Measurements from ENCODE around the gene CDYL2. TPM values are rescaled to one million over a fixed set of nuclear protein-coding genes. Genes with fewer than 3 reads are reported as not detected.

Gene CDYL2
- total and polyA plus RNA-seq, 4 donors = 0.84 to 4.1 (median 2.3) TPM

GRCh38 chr16:80852261-80852872 lies 48.0 kb upstream of the CDYL2 start:
- 95% methylated on average over 5 of the region's 5 CpGs for WGBS
- TF ChIP-seq SP1 (IDR thresholded peaks at IDR 0.05) = no peak
- TF ChIP-seq, protein P1, sequence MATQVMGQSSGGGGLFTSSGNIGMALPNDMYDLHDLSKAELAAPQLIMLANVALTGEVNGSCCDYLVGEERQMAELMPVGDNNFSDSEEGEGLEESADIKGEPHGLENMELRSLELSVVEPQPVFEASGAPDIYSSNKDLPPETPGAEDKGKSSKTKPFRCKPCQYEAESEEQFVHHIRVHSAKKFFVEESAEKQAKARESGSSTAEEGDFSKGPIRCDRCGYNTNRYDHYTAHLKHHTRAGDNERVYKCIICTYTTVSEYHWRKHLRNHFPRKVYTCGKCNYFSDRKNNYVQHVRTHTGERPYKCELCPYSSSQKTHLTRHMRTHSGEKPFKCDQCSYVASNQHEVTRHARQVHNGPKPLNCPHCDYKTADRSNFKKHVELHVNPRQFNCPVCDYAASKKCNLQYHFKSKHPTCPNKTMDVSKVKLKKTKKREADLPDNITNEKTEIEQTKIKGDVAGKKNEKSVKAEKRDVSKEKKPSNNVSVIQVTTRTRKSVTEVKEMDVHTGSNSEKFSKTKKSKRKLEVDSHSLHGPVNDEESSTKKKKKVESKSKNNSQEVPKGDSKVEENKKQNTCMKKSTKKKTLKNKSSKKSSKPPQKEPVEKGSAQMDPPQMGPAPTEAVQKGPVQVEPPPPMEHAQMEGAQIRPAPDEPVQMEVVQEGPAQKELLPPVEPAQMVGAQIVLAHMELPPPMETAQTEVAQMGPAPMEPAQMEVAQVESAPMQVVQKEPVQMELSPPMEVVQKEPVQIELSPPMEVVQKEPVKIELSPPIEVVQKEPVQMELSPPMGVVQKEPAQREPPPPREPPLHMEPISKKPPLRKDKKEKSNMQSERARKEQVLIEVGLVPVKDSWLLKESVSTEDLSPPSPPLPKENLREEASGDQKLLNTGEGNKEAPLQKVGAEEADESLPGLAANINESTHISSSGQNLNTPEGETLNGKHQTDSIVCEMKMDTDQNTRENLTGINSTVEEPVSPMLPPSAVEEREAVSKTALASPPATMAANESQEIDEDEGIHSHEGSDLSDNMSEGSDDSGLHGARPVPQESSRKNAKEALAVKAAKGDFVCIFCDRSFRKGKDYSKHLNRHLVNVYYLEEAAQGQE (IDR thresholded peaks at IDR 0.05) = no peak
- TF ChIP-seq EGR1 (IDR thresholded peaks at IDR 0.05; ENCODE audit: low read depth in 2 of 2) = no peak
- TF ChIP-seq GABPA (IDR thresholded peaks at IDR 0.05 in 1 of 2, conservative IDR thresholded peaks at IDR 0.05 in 1 of 2) = no peak
- no peak for TF ChIP-seq YY1 (IDR thresholded peaks at IDR 0.05)
- TF ChIP-seq TAF1 (conservative IDR thresholded peaks at IDR 0.05) = no peak
- TF ChIP-seq FOXA2 (IDR thresholded peaks at IDR 0.05) = no peak
- no peak for TF ChIP-seq HNF4G (IDR thresholded peaks at IDR 0.05)
- peak; percentile 50 to 73 for TF ChIP-seq RAD21 (IDR thresholded peaks at IDR 0.05)
- peak; percentile 35 for TF ChIP-seq CTCF (IDR thresholded peaks at IDR 0.05; ENCODE audit: low read depth, low read length, missing input control)
- H3K4me3 ChIP-seq (ENCODE audit: low read depth in 1 of 3, low read length in 3 of 3) = no peak overlapping the region
- no peak overlapping the region for H3K27ac ChIP-seq (ENCODE audit: low read depth in 1 of 2, low read length in 2 of 2)
- H3K27me3 ChIP-seq (ENCODE audit: control insufficient read depth in 4 of 4, insufficient read depth in 4 of 4, low read length in 3 of 4) = no peaks in the 10 kb centered on the region
- DNase-seq (ENCODE audit: low spot score) = no peak
- no peaks in the 10 kb centered on the region for H3K9me3 ChIP-seq (ENCODE audit: control insufficient read depth in 4 of 4, low read length in 3 of 4)
- H3K9ac ChIP-seq (ENCODE audit: low read depth in 1 of 2, low read length in 2 of 2) = no peak overlapping the region
- H3K36me3 ChIP-seq (ENCODE audit: control insufficient read depth in 4 of 4, insufficient read depth in 3 of 4, low read depth in 1 of 4, low read length in 3 of 4) = no peaks in the 10 kb centered on the region
- no peaks in the 10 kb centered on the region for H3K4me1 ChIP-seq (ENCODE audit: control insufficient read depth in 4 of 4, insufficient read depth in 4 of 4, low read length in 3 of 4)

GRCh38 chr16:80851831-80852230 lies 47.4 kb upstream of the CDYL2 start:
- TF ChIP-seq, protein P1 (IDR thresholded peaks at IDR 0.05) = no peak
- no peak for TF ChIP-seq RAD21 (IDR thresholded peaks at IDR 0.05)
- TF ChIP-seq FOXA2 (IDR thresholded peaks at IDR 0.05) = no peak
- TF ChIP-seq, protein P2, sequence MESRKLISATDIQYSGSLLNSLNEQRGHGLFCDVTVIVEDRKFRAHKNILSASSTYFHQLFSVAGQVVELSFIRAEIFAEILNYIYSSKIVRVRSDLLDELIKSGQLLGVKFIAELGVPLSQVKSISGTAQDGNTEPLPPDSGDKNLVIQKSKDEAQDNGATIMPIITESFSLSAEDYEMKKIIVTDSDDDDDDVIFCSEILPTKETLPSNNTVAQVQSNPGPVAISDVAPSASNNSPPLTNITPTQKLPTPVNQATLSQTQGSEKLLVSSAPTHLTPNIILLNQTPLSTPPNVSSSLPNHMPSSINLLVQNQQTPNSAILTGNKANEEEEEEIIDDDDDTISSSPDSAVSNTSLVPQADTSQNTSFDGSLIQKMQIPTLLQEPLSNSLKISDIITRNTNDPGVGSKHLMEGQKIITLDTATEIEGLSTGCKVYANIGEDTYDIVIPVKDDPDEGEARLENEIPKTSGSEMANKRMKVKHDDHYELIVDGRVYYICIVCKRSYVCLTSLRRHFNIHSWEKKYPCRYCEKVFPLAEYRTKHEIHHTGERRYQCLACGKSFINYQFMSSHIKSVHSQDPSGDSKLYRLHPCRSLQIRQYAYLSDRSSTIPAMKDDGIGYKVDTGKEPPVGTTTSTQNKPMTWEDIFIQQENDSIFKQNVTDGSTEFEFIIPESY (IDR thresholded peaks at IDR 0.05) = no peak
- no peak for TF ChIP-seq GABPA (IDR thresholded peaks at IDR 0.05 in 1 of 2, conservative IDR thresholded peaks at IDR 0.05 in 1 of 2)
- H3K9ac ChIP-seq (ENCODE audit: low read depth in 1 of 2, low read length in 2 of 2) = no peak overlapping the region
- 90% methylated on average over 6 of the region's 6 CpGs for WGBS
- H3K9me3 ChIP-seq (ENCODE audit: control insufficient read depth in 4 of 4, low read length in 3 of 4) = no peaks in the 10 kb centered on the region
- no peaks in the 10 kb centered on the region for H3K27me3 ChIP-seq (ENCODE audit: control insufficient read depth in 4 of 4, insufficient read depth in 4 of 4, low read length in 3 of 4)
- no peak overlapping the region for H3K27ac ChIP-seq (ENCODE audit: low read depth in 1 of 2, low read length in 2 of 2)
- DNase-seq (ENCODE audit: low spot score) = no peak
- no peaks in the 10 kb centered on the region for H3K36me3 ChIP-seq (ENCODE audit: control insufficient read depth in 4 of 4, insufficient read depth in 3 of 4, low read depth in 1 of 4, low read length in 3 of 4)
- H3K4me3 ChIP-seq (ENCODE audit: low read depth in 1 of 3, low read length in 3 of 3) = no peak overlapping the region
- H3K4me1 ChIP-seq (ENCODE audit: control insufficient read depth in 4 of 4, insufficient read depth in 4 of 4, low read length in 3 of 4) = no peaks in the 10 kb centered on the region

All from liver (tissue), 9 donors.